Hepatocyte (in vitro differentiated cells): ENCODE measurements around the gene KRT78.

ENCODE experiments used
- CTCF ChIP-seq: fragments of 200-600 bp; sonication (generic); IDR thresholded peaks from 2 replicates; pipeline ENCODE4 v1.5.1; 2016; ENCODE audit warnings: antibody characterized with exemption, mild to moderate bottlenecking; ENCODE audit not compliant: poor library complexity
- EZH2 ChIP-seq: fragments of 200-600 bp; sonication (generic); IDR thresholded peaks from 2 replicates; pipeline ENCODE4 v1.6.1; 2016; ENCODE audit warnings: antibody characterized with exemption, mild to moderate bottlenecking, borderline replicate concordance
- EZH2phosphoT487 ChIP-seq: fragments of 200-600 bp; sonication (generic); IDR thresholded peaks from one replicate; pipeline ENCODE4 v1.6.1; 2018; ENCODE audit warnings: antibody characterized with exemption, mild to moderate bottlenecking, low read depth, moderate library complexity; ENCODE audit not compliant: unreplicated experiment, severe bottlenecking

- TF ChIP-seq CTCF (no peak), EZH2 (no peak), EZH2phosphoT487 (no peak)
Observed at GRCh38 chr12:52788876-52789636, 59.7 kb downstream of the KRT78 start.
